HPDE6-E6E7 (cell line): ENCODE data around the gene MICAL2.

Experiments used
- DNase-seq: peaks from one replicate; pipeline ENCODE4 v3.0.0; 2011; ENCODE audit warnings: missing footprints; ENCODE audit errors: extremely low spot score

The MICAL2 gene

GRCh38 chr11:12287374-12288211 is 177.2 kb downstream of the MICAL2 start:
- DNase-seq, result peak; percentile 79

GRCh38 chr11:12288212-12288930 is 178.0 kb downstream of the MICAL2 start:
- DNase-seq, result peak; percentile 37

- no peak for DNase-seq
These were observed 178.7 kb downstream of the MICAL2 start for GRCh38 chr11:12288931-12289666.

GRCh38 chr11:12289667-12290476 is 179.5 kb downstream of the MICAL2 start:
- DNase-seq, result no peak

- no peak for DNase-seq
These were observed 180.1 kb downstream of the MICAL2 start for GRCh38 chr11:12290477-12290922.

- DNase-seq, result no peak
These were observed 180.9 kb downstream of the MICAL2 start for GRCh38 chr11:12291313-12291712.

- DNase-seq, result no peak
These were observed 181.4 kb downstream of the MICAL2 start for GRCh38 chr11:12291766-12292165.

GRCh38 chr11:12292766-12293165 is 182.4 kb downstream of the MICAL2 start:
- DNase-seq, result no peak

GRCh38 chr11:12293486-12293885 is 183.1 kb downstream of the MICAL2 start:
- DNase-seq, result no peak

- no peak for DNase-seq
These were observed 184.2 kb downstream of the MICAL2 start for GRCh38 chr11:12294613-12295012.

GRCh38 chr11:12295943-12296342 is 185.6 kb downstream of the MICAL2 start:
- DNase-seq, result no peak

GRCh38 chr11:12298610-12299009 is 188.2 kb downstream of the MICAL2 start:
- DNase-seq, result no peak

GRCh38 chr11:12301379-12301778 is 191.0 kb downstream of the MICAL2 start:
- DNase-seq, result no peak

GRCh38 chr11:12303421-12304149 is 193.2 kb downstream of the MICAL2 start:
- no peak for DNase-seq

GRCh38 chr11:12306830-12307229 is 196.4 kb downstream of the MICAL2 start:
- no peak for DNase-seq

- no peak for DNase-seq
These were observed 201.7 kb downstream of the MICAL2 start for GRCh38 chr11:12312132-12312531.
